Nephron progenitor cell (in vitro differentiated cells): ENCODE data around the gene RAB15.

Experiments used
- DNase-seq: peaks from one replicate; pipeline ENCODE4 v3.0.0; 2021
- H3K27ac Mint-ChIP-seq: 2 replicates; pipeline ENCODE4 v1.8.0; 2021; ENCODE audit warnings: mild to moderate bottlenecking, moderate library complexity, mixed read lengths
- H3K27me3 Mint-ChIP-seq: 2 replicates; pipeline ENCODE4 v1.8.0; 2021; ENCODE audit warnings: mild to moderate bottlenecking, low read depth, mixed read lengths; ENCODE audit not compliant: poor library complexity
- H3K36me3 Mint-ChIP-seq: 2 replicates; pipeline ENCODE4 v1.8.0; 2021; ENCODE audit warnings: low read depth, mixed read lengths
- H3K4me1 Mint-ChIP-seq: 2 replicates; pipeline ENCODE4 v1.8.0; 2021; ENCODE audit warnings: mixed read lengths
- H3K4me3 Mint-ChIP-seq: 2 replicates; pipeline ENCODE4 v1.8.0; 2021; ENCODE audit warnings: mild to moderate bottlenecking, moderate library complexity, mixed read lengths
- H3K9me3 Mint-ChIP-seq: 2 replicates; pipeline ENCODE4 v1.8.0; 2021; ENCODE audit warnings: mild to moderate bottlenecking, moderate library complexity, mixed read lengths
- TF ChIP-seq, protein P1 (sequence below): fragments of 200-600 bp; sonication (generic); IDR thresholded peaks from 2 replicates; pipeline ENCODE4 v1.5.0; 2021; ENCODE audit warnings: antibody characterized with exemption

Gene RAB15

DNA sequence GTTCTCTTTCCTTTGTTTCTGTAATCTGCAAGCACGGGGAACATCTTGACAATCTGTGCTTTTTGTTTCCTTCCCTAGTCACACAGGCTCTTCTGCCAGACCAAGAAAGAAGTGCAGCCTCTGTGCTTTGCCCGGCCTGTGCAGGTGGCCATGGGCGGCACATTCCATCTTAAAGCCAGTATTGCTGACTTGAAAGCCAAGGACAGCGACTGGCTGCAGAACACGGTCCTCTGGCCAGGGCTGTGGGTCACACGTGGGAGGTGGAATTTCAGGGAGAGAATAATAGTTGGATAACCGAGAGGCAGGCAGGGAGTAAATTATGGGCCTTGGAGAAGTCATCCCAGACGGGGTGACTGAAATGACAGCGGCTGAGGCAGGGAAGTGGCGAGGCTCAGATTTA, 39.4 kb upstream of the RAB15 start:
- peaks cover under 1% of the 10 kb centered on the region for H3K27me3 Mint-ChIP-seq
- peaks cover 45% of the 10 kb centered on the region for H3K36me3 Mint-ChIP-seq
- no peak for DNase-seq
- H3K4me1 Mint-ChIP-seq = peaks cover 45% of the 10 kb centered on the region
- H3K27ac Mint-ChIP-seq = peak overlapping the region; percentile 53
- no peaks in the 10 kb centered on the region for H3K9me3 Mint-ChIP-seq
- TF ChIP-seq, protein P1, sequence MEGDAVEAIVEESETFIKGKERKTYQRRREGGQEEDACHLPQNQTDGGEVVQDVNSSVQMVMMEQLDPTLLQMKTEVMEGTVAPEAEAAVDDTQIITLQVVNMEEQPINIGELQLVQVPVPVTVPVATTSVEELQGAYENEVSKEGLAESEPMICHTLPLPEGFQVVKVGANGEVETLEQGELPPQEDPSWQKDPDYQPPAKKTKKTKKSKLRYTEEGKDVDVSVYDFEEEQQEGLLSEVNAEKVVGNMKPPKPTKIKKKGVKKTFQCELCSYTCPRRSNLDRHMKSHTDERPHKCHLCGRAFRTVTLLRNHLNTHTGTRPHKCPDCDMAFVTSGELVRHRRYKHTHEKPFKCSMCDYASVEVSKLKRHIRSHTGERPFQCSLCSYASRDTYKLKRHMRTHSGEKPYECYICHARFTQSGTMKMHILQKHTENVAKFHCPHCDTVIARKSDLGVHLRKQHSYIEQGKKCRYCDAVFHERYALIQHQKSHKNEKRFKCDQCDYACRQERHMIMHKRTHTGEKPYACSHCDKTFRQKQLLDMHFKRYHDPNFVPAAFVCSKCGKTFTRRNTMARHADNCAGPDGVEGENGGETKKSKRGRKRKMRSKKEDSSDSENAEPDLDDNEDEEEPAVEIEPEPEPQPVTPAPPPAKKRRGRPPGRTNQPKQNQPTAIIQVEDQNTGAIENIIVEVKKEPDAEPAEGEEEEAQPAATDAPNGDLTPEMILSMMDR = no peak
- no peak overlapping the region for H3K4me3 Mint-ChIP-seq

DNA sequence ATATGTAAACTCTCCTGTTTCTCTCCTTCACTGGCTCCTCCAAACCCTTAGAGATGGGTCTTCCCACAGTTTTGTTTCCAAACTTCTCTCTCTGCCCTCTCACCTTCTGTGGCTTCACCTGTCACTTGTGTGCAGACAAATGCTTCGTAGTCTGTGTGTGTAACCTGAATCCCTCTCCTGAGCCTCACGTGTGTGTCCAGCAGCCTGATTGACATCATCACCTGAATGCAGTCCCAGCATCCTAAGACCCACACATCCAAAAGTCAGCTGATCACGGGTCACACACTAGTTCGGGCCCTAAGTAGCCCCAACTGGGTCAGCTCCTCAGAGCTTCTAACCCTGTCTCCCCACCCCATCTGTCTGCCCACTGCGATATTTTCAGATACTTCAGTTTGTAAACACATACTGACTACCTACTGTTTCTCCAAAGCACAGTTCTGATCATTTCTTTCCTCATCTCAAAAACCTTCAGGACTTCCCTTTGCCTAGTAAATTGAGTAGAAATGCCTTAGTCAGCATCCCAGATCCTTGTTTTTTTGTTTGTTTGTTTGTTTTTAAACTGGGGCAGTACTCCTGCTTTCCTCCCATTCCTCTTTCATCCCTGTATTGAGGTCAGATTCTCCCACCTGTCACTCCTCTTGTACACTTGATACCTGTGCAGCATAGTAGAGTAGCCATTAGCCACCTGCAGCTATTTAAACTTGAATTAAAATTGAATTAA, 38.2 kb upstream of the RAB15 start:
- DNase-seq = no peak
- H3K36me3 Mint-ChIP-seq = peaks cover 41% of the 10 kb centered on the region
- no peaks in the 10 kb centered on the region for H3K9me3 Mint-ChIP-seq
- TF ChIP-seq, protein P1 = no peak
- no peaks in the 10 kb centered on the region for H3K27me3 Mint-ChIP-seq
- peak overlapping the region; percentile 77 for H3K27ac Mint-ChIP-seq
- H3K4me1 Mint-ChIP-seq = peaks cover 49% of the 10 kb centered on the region
- H3K4me3 Mint-ChIP-seq = no peak overlapping the region

DNA sequence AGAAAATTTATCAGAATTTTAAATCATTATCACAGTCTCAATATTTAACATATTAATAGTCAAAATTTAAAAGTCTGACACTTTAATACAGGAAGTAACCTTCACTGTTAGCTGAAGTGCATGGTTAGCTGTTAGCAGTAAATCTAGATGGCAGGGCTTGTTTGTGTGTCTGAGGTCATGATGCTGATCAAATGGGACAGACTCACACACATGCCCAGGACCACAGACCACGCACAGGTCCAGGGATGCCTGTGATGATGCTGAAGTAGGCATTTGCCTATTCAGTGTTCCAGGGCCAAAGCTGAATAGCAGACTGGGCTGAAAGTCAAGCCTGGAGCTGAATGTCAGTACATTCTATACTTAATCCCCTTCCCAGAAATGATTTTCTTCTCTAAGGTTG, 35.1 kb upstream of the RAB15 start:
- no peak for DNase-seq
- Mint-ChIP-seq H3K27ac (no peak overlapping the region), H3K36me3 (peaks cover 40% of the 10 kb centered on the region), H3K4me3 (no peak overlapping the region), H3K4me1 (peaks cover 51% of the 10 kb centered on the region), H3K27me3 (no peaks in the 10 kb centered on the region), H3K9me3 (no peaks in the 10 kb centered on the region)
- TF ChIP-seq, protein P1 = no peak

DNA sequence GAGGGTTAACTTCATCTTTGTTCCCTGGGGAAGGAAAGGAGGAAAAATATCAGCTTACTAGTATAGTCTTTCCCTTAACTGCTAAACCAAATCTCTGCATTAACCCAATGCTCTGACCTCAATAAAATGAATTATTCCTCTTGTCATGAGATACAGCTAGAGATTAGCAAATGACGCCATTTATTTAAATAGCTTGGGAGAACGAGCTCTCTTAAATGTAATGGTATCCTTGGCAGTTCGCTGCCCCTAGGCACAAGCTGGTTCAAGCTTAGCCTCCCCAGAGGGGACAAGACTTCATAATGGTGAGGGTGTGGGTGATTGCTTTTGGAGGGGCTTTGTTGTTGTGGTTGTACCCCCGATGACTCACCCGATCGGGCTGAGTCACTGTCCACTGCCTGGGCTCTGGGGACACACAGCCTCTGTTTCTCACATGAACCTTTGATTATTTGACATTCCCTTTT, 34.2 kb upstream of the RAB15 start:
- Mint-ChIP-seq H3K4me1 (peaks cover 44% of the 10 kb centered on the region), H3K9me3 (no peaks in the 10 kb centered on the region), H3K27me3 (no peaks in the 10 kb centered on the region), H3K27ac (peak overlapping the region; percentile 86), H3K4me3 (peak overlapping the region; percentile 31), H3K36me3 (peaks cover 39% of the 10 kb centered on the region)
- TF ChIP-seq, protein P1 = no peak
- no peak for DNase-seq

DNA sequence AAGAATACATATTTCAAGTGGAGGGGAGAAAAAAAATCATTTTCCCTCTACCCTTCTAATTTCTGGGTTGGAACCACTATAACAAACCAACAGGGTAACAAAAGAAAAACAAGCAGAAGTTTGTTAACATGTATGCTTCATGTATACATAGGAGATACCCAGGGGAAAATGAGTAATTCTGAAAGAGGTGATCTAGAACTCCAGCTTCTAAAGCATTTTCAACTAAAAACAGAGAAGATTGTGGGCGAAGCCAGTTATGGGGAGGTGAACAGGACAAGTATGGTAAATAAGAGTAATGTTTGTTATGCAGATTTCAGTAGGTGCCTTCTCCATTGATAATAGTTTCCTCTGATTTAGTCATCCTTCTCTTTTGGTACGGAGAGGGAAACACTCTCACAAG, 31.3 kb upstream of the RAB15 start:
- Mint-ChIP-seq H3K27ac (no peak overlapping the region), H3K36me3 (peaks cover 17% of the 10 kb centered on the region), H3K9me3 (no peaks in the 10 kb centered on the region), H3K4me1 (peaks cover 22% of the 10 kb centered on the region), H3K27me3 (no peaks in the 10 kb centered on the region), H3K4me3 (no peak overlapping the region)
- TF ChIP-seq, protein P1 = no peak
- no peak for DNase-seq
